RWPE1 (cell line): ENCODE data around the gene TCERG1L.
A peak's percentile ranks its signal among the peaks of the same experiment; 100 is the strongest.

Source experiments
- CTCF ChIA-PET: fragments of 350-600 bp; sonication (Branson Sonifier 250); formaldehyde crosslinking; extraction: SDS; loops from one replicate; lab custom pipeline; 2021; lab: Yijun Ruan, JAX
- POLR2A ChIA-PET: fragments of 400-600 bp; formaldehyde crosslinking; extraction: SDS; loops from one replicate; lab custom pipeline; 2020; ENCODE audit warnings: antibody characterized with exemption; ENCODE audit not compliant: low non-redundant PET; lab: Yijun Ruan, JAX
- DNase-seq: peaks from one replicate; pipeline ENCODE4 v3.0.0; 2012; ENCODE audit warnings: low spot score
- H3K27ac ChIP-seq: fragments of 450-650 bp; 2 replicates; pipeline ENCODE4 v1.5.1; 2017
- TF ChIP-seq, protein P1 (sequence below): fragments of 450-650 bp; conservative IDR thresholded peaks from 2 replicates; pipeline ENCODE4 v1.5.1; 2017; ENCODE audit warnings: low read depth, mild to moderate bottlenecking

The TCERG1L gene

GRCh38 chr10:131055437-131055836 is 256.1 kb downstream of the TCERG1L start:
- CTCF ChIA-PET: no interaction called here
- no peak for DNase-seq
- TF ChIP-seq, protein P1, sequence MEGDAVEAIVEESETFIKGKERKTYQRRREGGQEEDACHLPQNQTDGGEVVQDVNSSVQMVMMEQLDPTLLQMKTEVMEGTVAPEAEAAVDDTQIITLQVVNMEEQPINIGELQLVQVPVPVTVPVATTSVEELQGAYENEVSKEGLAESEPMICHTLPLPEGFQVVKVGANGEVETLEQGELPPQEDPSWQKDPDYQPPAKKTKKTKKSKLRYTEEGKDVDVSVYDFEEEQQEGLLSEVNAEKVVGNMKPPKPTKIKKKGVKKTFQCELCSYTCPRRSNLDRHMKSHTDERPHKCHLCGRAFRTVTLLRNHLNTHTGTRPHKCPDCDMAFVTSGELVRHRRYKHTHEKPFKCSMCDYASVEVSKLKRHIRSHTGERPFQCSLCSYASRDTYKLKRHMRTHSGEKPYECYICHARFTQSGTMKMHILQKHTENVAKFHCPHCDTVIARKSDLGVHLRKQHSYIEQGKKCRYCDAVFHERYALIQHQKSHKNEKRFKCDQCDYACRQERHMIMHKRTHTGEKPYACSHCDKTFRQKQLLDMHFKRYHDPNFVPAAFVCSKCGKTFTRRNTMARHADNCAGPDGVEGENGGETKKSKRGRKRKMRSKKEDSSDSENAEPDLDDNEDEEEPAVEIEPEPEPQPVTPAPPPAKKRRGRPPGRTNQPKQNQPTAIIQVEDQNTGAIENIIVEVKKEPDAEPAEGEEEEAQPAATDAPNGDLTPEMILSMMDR: no peak
- H3K27ac ChIP-seq: no peak overlapping the region
- POLR2A ChIA-PET: no interaction called here

DNA sequence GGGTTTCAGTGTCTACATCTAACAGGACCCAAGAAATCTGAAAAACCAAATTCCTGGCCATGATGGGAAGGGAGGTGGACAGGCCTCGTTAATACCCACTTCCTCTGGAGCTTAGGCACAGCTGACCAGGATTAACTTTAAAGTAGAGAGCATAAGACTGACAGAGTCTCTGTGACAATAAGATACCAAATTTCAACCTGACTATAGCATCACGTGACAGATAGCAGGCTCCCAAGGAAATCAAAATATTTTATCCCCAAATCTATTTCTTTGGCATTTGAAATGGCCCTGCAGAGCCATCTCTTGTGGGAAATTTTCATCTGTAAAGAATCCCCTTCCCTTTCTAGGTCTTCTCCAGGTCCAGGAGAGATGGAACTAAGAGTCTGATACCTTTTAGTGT is 258.3 kb downstream of the TCERG1L start:
- CTCF ChIA-PET: no interaction called here
- POLR2A ChIA-PET: no interaction called here
- DNase-seq: no peak
- TF ChIP-seq, protein P1: no peak
- no peak overlapping the region for H3K27ac ChIP-seq

DNA sequence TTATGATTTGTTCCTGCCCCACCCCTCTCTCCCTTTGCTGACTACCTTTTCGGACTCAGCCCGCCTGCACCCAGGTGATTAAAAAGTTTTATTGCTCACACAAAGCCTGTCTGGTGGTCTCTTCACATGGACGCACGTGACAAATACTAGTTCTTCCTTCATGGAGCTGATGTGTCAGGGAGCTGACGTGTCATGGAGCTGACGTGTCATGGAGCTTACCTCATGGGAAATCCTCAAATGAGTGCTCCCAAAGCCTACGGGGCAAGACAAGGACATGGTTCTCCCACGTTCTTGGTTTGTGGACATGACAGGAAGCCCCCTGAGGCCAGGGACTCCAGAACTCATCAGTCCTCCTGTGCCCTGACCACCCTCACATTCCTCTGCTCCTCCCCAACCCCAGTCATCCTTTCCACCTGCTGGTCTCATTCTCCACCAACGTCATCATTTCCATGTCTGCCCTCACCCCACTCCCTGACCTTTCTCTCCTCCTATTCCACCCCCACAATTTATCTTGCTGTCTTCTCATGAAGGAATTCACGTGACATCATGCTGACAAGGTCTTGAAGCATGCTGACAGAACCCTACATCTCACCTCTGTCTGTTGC is 261.3 kb downstream of the TCERG1L start:
- H3K27ac ChIP-seq: no peak overlapping the region
- no peak for DNase-seq
- POLR2A ChIA-PET: no interaction called here
- TF ChIP-seq, protein P1: no peak
- CTCF ChIA-PET: no interaction called here

GRCh38 chr10:131049016-131049415 is 262.5 kb downstream of the TCERG1L start:
- H3K27ac ChIP-seq: no peak overlapping the region
- no peak for DNase-seq

DNA sequence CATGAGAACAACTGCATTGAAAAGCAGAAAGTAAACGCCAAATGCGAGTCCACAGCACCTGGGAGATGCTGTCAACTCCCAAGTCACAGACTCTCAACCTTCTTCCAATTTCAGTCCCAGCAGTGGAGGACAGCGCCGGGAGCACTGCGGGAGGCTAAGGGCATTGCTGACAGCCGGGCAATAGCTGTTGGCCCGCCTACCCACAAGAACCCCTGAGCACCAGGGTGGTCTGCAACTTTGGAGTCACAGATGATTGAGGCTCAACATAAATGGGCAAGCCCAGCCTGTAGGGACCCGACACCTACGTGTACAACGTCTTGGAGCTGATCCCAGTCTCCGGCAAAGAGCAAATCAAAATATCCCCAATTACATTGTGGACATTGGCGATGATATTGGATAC is 262.9 kb downstream of the TCERG1L start:
- DNase-seq: no peak
- no peak overlapping the region for H3K27ac ChIP-seq
- TF ChIP-seq, protein P1: no peak
- CTCF ChIA-PET: interaction anchor here (0.7 kb wide), 1 partner anchor 103 kb away, joined by 3 read pairs; no protein-coding TSS in a partner anchor
- POLR2A ChIA-PET: no interaction called here

More at GRCh38 chr10:131049016-131049415, 262.5 kb downstream of the TCERG1L start:
- TF ChIP-seq, protein P1: no peak
- ChIA-PET CTCF (interaction anchor here (0.7 kb wide), 1 partner anchor 103 kb away, joined by 3 read pairs; no protein-coding TSS in a partner anchor), POLR2A (no interaction called here)

DNA sequence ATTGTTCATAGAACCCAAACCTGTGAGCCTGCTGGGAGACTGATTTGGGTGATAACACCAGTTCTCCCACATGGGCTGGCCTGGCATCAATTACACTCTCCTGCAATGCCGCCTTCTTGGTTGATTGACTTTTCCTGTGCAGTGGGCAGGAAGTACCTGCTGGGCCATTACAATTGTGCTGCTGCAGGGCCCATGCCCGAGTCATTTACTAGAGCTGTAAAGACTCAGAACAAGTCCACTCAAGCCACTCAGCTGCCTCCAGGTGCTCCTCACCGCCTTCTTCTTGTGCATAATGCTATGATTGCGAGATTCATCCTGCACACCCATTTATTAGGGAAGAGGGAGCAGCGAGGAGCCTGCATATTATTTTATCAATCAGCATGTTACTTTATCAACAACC is 264.0 kb downstream of the TCERG1L start:
- H3K27ac ChIP-seq: no peak overlapping the region
- TF ChIP-seq, protein P1: no peak
- ChIA-PET CTCF (interaction anchor here (0.6 kb wide), 1 partner anchor 72 kb away, joined by 3 read pairs; no protein-coding TSS in a partner anchor), POLR2A (no interaction called here)
- peak; percentile 56 for DNase-seq
